ENCODE results near the gene ZNF543. TPM values are rescaled to one million over a fixed set of nuclear protein-coding genes. Genes with fewer than 3 reads are reported as not detected.

Gene ZNF543
- total RNA-seq, 2 donors from 2014 or later: 3.2 to 3.7 TPM

- no peak overlapping the region for H3K27ac ChIP-seq
- no peak for TF ChIP-seq CTCF (IDR thresholded peaks at IDR 0.05)
- H3K4me3 ChIP-seq: no peak overlapping the region
- H3K9ac ChIP-seq (ENCODE audit: low read depth in 2 of 2, low read length in 2 of 2): no peak overlapping the region
- H3K4me1 ChIP-seq: no peaks in the 10 kb centered on the region
- no peaks in the 10 kb centered on the region for H3K36me3 ChIP-seq
- no peak for DNase-seq
- intact Hi-C loops (cut with DNase I): no loop called here
- no peaks in the 10 kb centered on the region for H3K27me3 ChIP-seq
- H3K9me3 ChIP-seq: no peaks in the 10 kb centered on the region
Measured at GRCh38 chr19:57342582-57342981, 22.3 kb downstream of the ZNF543 start.

- no peaks in the 10 kb centered on the region for H3K9me3 ChIP-seq
- no peaks in the 10 kb centered on the region for H3K4me1 ChIP-seq
- no peaks in the 10 kb centered on the region for H3K27me3 ChIP-seq
- no peak for DNase-seq
- H3K36me3 ChIP-seq: no peaks in the 10 kb centered on the region
- intact Hi-C loops (cut with DNase I): no loop called here
- no peak overlapping the region for H3K4me3 ChIP-seq
- H3K9ac ChIP-seq (ENCODE audit: low read depth in 2 of 2, low read length in 2 of 2): no peak overlapping the region
- H3K27ac ChIP-seq: no peak overlapping the region
- no peak for TF ChIP-seq CTCF (IDR thresholded peaks at IDR 0.05)
Measured at GRCh38 chr19:57348136-57348535, 27.9 kb downstream of the ZNF543 start.

GRCh38 chr19:57350877-57351805 lies 30.9 kb downstream of the ZNF543 start, which contains the start of gene ZNF304:
TSS of gene ZNF304 (plus strand) at chr19:57351271. CDS start at chr19:57351665, 394 bp downstream.
- peak within 1 kb of the TSS; percentile 80 for H3K4me3 ChIP-seq
- H3K36me3 ChIP-seq: peaks cover 3% of the 10 kb centered on the region
- no peaks in the 10 kb centered on the region for H3K9me3 ChIP-seq
- H3K27ac ChIP-seq: no peak within 1 kb of the TSS
- H3K4me1 ChIP-seq: no peaks in the 10 kb centered on the region
- DNase-seq: peak; percentile 94
- intact Hi-C loops (cut with DNase I): no loop called here
- no peaks in the 10 kb centered on the region for H3K27me3 ChIP-seq
- no peak for TF ChIP-seq CTCF (IDR thresholded peaks at IDR 0.05)
- H3K9ac ChIP-seq (ENCODE audit: low read depth in 2 of 2, low read length in 2 of 2): peak within 1 kb of the TSS; percentile 85 to 86

GRCh38 chr19:57351867-57352266 lies 31.6 kb downstream of the ZNF543 start:
- intact Hi-C loops (cut with DNase I): no loop called here
- H3K27ac ChIP-seq: no peak overlapping the region
- H3K4me1 ChIP-seq: no peaks in the 10 kb centered on the region
- peak overlapping the region; percentile 85 to 86 for H3K9ac ChIP-seq (ENCODE audit: low read depth in 2 of 2, low read length in 2 of 2)
- no peak for TF ChIP-seq CTCF (IDR thresholded peaks at IDR 0.05)
- H3K9me3 ChIP-seq: no peaks in the 10 kb centered on the region
- H3K36me3 ChIP-seq: peaks cover 10% of the 10 kb centered on the region
- H3K4me3 ChIP-seq: peak overlapping the region; percentile 80
- no peak for DNase-seq
- H3K27me3 ChIP-seq: no peaks in the 10 kb centered on the region

GRCh38 chr19:57355916-57356315 lies 35.6 kb downstream of the ZNF543 start:
- TF ChIP-seq CTCF (IDR thresholded peaks at IDR 0.05): no peak
- no peaks in the 10 kb centered on the region for H3K9me3 ChIP-seq
- H3K4me3 ChIP-seq: no peak overlapping the region
- no peaks in the 10 kb centered on the region for H3K27me3 ChIP-seq
- H3K36me3 ChIP-seq: peaks cover 15% of the 10 kb centered on the region
- H3K9ac ChIP-seq (ENCODE audit: low read depth in 2 of 2, low read length in 2 of 2): no peak overlapping the region
- no peaks in the 10 kb centered on the region for H3K4me1 ChIP-seq
- no peak for DNase-seq
- H3K27ac ChIP-seq: no peak overlapping the region
- intact Hi-C loops (cut with DNase I): no loop called here

All from colonic mucosa (tissue), 4 donors.